HuH-7.5 (cell line): ENCODE measurements around the gene LIFR.

ENCODE experiments used
- DNase-seq: peaks from one replicate; pipeline ENCODE4 v3.0.0; 2011; ENCODE audit warnings: low spot score

The LIFR gene

GRCh38 chr5:38441453-38442246 is 114.8 kb downstream of the LIFR start:
- DNase-seq = peak; percentile 81

- DNase-seq = no peak
Observed at GRCh38 chr5:38438757-38439156, 117.7 kb downstream of the LIFR start.

- DNase-seq = no peak
Observed at GRCh38 chr5:38434966-38435705, 121.3 kb downstream of the LIFR start.

GRCh38 chr5:38433160-38433861 is 123.1 kb downstream of the LIFR start:
- DNase-seq = no peak

- DNase-seq = no peak
Observed at GRCh38 chr5:38431242-38431853, 125.1 kb downstream of the LIFR start.

- no peak for DNase-seq
Observed at GRCh38 chr5:38426986-38427950, 129.2 kb downstream of the LIFR start.

GRCh38 chr5:38426490-38426889 is 130.0 kb downstream of the LIFR start:
- DNase-seq = no peak
